CD4-positive, alpha-beta T cell treated with Interleukin-6 for 4 hours (primary cell): ENCODE results near the gene BTD.
"Not testable (repeated sequence)": the region's sequence is repeated elsewhere in the genome, so short reads cannot be mapped to it uniquely, and the experiment has no call there.

ENCODE experiments used
- DNase-seq: peaks from one replicate; pipeline ENCODE4 v3.0.0-alpha.2; 2020; ENCODE audit warnings: mixed read lengths

The BTD gene

DNA sequence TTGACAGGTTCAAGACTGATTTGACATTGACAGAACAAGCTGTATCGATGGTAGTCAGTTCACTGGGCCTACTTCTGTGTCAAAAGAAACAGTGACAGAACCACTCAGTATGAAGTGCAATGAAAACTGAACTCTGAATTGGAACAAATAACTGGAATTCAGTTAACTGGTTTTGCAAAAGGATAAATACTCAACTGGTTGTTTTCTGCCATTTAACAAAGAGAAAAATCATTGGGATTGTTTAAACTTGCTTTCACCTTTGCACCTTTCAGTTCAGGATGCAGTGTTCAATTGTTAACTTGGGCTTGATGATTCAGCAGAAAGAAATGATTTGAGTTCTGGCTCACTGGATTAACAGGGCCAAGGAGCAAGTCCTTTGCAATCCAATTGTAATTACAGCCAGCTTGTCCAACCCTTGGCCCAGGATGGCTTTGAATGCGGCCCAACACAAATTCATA is 4.9 kb downstream of the BTD start:
- no peak for DNase-seq

DNA sequence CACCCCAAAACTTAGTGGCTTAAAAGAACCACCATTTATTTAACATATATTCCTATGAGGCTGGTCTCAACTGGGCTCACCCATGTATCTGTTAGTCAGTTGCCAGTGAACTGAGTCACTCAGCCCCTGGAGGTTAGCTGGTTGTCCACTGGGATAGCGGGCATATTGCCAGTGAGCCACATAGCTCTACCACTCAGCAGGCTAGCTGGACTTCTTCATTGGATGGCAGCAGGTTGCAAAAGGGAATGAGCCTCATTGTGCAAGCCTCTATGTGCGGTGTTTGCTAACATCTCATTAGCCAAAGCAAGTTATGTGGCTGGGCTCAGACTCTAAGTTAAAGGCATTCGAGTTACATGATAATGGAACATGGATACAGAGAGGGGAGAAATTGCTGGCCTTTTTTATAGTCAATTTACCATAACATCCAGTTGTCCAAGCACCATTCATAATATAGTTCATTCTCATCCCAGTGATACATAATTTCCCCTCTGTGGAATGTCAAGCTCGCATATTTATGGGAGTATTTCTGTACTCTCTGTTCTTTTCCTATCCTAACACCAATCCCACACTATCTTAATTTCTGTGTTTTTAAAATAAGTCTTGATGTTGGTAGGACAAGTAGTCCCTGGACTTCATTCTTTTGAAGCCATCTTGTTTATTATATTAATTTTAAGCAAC is 8.7 kb downstream of the BTD start:
- no peak for DNase-seq

DNA sequence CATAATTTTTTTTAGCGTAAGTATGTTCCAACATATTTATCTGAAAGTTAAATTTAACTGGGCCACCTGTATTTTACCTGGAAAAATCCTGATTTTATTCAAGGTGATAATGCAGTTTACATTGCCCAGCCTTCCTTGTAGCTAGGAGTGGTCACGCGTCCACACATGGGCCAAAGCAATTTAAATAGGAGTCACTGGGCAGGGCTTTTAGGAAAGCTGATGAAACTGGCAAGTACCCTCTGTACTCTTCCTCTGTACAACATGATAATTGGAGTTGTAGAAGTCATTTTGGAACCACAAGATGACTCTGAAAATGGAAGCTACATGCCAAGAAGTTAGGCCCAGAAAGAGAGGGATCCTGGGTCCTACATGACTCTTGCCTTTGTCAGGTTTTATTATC is 9.5 kb downstream of the BTD start:
- DNase-seq, result no peak

DNA sequence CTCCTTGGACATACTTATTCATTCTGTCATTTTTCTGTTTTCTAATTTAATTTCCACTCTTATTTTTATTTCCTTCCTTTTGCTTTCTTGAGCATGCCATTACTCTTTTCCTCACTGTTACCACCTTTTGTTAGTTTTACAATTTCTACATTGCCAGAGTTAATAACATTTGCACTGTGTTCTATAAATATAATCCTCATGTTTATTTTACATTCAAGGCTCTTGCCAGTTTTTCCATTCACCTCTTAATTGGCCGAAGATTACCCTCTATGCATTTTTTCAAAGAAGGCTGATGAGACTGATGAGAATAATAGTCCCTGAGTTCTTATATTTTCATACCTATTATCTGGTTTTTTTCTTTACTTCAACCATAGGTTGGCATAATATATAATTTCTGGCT is 10.5 kb downstream of the BTD start:
- no peak for DNase-seq

DNA sequence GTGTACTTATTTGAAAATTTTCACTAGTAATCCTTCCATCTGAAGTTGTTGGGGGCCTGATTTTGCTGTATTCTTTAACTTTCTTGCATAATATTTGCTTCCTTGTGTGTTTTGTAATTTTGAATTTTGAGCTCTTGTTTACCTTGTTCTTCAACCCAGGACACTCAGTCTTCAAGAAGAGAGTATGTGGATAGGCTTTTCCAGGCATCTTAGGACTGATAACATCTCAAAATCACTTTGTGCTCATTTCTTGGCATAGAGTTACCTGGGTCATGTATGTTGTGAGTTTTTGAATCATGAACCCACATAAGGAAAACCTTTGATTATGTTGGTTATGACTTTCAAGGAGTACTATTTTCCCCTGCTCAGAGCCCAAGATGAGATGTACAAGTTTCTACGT is 13.4 kb downstream of the BTD start:
- DNase-seq, result no peak

DNA sequence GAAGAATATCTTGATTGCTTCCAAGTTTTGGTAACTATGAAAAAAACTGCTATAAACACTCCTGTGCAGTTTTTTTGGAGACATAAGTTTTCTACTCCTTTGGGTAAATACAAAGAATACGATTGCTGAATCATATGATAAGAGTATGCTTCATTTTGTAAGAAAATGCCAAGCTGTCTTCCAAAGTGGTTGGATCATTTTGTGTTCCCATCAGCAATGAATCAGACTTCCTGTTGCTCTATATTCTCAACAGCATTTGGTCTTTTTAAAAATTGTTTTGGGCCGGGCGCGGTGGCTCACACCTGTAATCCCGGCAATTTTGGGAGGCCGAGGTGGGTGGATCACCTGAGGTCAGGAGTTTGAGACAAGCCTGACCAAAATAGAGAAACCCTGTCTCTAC is 14.5 kb downstream of the BTD start:
- DNase-seq, result no peak

DNA sequence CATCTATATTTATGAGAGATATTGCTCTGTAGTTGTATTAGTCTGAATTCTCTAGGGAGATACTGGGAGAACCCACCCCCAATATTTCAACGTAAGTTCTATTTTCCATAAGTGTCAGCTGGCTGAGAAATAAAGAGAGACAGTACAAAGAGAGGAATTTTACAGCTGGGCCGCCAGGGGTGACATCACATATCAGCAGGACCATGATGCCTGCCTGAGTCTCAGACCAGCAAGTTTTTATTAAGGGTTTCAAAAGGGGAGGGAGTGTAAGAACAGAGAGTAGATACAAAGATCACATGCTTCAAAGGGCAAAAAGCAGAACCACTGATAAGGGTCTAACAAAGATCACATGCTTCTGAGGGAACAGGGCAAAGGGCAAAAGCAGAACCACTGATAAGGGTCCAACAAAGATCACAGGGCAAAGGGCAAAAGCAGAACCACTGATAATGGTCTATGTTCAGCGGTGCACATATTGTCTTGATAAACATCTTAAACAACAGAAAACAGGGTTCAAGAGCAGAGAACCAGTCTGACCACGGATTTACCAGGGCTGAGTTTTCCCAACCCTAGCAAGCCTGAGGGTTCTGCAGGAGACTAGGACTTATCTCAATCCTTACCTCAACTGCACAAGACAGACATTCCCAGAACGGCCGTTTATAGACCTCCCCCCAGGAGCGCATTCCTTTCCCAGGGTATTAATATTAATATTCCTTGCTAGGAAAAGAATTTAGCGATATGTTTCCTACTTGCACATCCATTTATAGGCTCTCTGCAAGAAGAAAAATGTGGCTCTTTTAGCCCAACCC is 18.3 kb downstream of the BTD start:
- DNase-seq, result not testable (repeated sequence)

DNA sequence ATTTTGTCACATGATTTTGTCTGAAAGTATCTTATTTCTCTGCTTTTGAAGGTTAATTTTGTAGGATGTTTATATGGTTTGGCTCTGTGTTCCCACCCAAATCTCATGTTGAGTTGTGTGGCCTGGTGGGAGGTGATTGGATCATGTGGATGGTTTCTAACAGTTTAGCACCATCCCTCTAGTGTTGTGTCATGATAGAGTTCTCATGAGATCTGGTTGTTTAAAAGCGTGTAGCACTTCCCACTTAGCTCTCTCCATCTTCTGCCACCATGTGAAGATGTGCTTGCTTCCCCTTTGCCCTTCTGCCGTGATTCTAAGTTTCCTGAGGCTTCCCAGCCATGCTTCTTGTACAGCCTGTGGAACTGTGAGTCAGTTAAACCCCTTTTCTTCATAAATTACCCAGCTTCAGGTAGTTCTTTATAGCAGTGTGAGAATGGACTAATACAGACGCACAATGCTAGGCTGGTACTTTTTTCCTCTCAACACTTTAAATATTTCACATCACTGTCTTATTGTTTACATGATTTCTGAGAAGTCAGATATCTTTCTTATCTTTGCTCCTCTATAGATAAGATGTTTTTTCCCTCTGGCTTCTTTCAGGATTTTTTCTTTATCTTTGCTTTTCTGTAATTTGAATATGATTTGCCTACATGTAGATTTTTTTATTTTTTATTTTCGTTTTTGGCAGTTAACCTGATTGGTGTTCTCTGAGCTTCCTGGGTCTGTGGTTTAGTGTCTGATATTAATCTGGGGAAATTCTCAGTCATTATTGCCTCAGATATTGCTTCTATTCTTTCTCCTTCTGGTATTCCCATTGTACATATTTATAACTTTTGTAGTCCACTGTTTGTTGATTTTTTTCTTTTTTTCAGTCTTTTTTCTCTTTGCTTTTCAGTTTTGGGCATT is 22.2 kb downstream of the BTD start:
- DNase-seq, result no peak

DNA sequence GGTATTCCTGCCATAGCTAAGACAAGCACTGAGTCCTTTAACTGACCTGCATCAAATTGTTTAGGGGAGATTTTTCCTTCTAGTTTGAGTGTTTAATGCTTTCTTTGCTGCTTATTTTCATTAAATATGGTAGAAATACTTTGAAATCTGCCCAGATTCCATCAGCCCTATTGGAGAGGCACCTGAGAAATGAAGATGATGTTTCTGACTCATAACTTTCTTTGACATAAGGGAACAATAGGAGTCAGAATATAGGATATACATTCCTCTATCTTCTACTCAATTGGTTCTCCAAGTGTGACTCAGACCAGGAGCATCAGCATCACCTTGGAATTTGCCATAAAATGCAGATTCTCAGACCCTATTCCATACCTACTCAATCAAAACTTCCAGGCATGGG is 27.4 kb downstream of the BTD start:
- no peak for DNase-seq

DNA sequence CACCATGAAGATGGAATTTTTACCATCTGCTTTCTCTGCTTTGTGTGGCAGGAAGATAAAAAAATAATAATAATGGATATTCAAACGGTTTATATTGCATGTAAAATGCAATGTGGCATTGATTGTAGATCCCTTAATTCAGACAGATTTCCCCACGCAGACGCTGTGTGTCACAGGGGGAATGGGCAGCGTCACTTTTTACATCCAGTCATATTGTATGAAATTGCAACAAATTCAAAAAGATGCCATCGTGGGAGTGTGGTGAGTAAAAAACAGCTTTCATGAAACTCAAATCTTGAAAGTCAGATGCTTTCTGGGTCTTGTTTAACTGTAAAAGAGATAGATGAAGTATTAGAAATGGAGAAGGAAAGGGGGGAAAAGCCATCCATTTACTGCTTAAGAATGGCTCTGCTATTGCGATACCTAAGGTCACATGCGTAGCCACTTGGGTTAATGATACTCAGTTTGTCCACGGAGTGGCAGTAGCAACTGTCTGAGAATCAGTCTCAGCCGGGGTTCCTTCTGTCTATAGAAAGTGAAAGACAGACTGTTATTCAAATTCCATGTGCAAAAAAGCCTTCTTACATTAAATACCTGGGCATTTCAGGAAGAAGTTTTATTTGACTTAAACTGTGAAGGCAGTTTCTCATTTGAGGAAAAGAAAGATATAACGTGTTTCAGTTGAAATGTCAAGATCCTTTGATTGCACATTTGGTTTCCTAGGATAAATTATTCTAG is 28.5 kb downstream of the BTD start:
- DNase-seq, result peak; percentile 74

DNA sequence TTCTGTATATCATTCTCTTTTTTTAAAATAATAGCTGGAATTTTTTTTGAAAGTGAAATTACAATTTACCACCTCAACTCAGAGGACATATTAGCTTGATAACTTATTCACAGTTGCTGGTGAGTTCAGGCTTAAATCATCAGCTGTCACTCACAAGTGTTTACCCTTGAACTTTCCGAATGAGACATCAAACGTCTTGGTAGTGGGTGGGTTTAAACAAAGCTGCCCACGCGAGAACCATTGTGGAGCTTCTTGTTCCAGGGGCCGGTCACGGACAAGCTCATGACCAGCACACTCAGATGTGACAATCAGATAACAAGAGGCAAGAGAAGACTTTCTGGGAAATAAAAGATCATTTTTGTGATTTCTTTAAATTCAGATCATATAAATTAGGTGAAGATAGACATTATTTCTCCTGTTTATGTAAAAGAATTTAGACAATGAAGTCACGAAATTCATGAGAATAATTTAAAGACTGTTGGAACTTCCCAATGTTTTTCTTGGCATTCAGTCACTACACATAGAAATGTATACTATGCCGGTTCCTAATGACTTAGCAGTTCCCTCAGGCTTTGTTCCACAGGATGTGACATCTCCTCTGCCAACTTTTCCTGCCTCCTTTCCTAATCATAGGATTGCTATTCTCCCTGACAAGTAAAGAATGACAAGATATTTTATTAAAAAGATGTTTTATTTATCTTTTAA is 29.3 kb downstream of the BTD start:
- no peak for DNase-seq

DNA sequence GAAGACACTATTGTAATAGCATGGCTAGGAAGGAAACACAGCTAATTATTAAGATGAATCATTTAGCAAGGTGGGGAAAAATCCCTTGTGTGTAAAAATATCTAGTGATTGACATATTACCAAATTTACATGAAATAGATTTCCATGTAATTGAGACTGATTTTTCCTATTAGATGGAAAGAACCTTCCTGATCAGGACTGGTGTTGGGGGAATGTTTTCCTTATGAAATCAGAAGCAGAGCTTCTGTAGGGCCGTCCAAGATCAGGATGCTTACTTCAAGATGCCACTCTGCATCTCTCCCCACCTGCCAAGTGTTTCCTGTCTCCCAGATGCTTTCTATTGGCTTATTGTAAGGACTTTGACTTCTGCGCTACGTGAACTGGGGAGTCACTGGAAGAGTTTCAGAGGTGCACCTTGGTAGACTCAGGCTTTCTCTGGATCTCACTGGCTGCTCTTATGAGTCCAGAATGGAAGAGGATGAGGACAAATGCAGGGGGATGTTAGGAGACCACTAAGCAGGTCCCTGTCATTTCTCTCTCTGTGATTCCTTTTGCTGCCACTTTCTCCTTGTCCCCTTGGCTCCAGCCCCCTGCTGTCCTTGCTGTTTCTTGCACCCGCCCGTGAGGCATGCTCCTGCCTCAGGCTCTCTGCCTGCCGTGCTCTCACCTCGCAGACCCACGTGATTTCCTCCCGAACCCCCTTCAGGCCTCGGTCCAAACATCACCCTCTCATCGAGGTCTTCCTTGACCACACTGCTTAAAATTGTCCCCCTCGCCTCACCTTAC is 30.1 kb downstream of the BTD start:
- no peak for DNase-seq

DNA sequence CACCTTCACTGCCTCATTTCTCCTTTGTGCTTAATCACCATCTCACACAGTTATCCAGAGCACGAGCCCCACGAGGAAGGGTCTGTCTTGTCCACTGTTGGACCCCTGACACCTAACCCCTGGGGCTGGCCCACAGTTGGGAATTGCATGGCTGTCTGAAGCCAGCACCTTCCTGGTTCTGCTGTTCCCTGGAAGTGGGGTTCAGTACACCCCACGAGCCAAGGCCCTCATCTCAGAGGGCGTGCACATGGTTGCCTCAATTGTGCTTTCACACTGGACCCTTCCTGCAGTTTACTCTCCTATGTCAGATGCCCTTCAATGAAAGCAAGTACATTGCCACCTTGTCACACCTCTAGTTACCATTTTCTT is 30.7 kb downstream of the BTD start:
- DNase-seq, result no peak

DNA sequence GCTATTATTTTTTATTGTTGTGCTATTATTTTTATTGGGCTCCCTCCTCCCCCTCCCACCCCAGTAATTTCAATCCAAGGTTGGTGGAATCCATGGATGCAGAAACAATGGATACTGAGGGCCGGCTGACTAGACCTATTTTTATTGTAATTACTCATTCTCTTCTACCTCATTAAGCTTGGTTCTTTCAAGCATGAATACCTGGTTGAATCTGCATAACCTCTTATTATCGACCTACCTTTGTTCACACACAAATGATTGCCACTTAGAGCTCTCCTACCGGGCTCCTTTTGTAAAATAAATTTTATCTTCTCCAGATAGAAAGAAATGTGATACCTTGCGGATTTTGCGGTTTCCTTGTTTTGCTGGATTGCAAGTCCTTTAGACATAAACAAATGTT is 31.6 kb downstream of the BTD start:
- DNase-seq, result no peak

DNA sequence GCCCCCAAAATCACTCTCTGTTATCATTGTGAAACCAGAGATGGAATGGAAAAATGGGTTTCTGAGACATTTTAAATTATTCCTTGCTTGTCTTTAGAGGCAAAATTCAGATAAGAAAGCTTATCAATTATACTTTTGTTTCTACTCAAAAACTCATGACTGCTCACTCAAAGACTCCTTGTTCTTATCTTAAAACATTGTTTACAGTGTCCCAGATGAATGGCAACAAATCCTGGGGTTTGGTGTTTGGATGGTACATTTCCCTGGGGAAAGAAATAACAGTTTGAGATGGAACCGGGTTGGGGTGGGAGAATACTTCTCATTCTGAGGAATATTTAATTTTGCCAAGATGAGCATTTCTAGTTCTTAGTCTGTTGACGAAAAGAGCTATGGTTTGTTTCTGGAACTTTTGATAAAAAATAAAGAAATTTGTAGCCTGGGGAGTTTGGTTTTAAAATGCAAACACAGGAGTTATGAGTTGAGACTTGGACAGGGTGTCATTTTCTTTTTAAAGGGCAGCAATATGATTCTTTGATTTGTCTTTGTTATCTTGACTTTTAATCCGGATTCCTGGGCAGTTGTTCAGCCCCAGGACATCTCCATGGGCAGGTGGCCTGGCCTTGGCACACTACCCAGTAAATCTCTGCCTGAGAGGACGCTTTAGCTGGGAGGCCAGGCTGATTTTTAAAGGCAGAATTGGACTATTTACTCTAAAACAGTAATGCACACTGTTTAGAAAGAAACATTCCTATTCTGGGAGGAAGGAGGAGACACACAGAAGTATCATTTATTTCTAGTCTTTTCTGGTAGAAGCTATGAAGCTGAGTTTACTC is 32.4 kb downstream of the BTD start:
- no peak for DNase-seq

DNA sequence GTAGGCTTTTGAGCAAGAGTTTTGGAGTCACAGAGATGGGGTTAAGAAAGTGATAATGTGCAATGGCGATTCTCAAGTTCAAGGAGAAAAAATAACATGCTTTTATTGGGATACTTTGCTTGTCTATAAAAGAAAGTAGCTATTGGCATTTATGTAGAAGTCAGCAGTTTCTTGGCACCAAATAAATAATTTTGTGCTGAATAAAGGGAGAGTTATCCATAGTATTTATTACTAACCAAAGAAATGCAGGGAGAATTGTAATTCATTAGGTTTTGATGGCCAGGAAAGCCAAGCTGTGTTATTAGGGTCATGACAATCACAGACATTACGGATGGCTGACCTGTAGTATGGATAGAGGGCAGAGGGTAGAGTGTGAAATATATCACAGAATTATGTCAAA is 33.1 kb downstream of the BTD start:
- no peak for DNase-seq

DNA sequence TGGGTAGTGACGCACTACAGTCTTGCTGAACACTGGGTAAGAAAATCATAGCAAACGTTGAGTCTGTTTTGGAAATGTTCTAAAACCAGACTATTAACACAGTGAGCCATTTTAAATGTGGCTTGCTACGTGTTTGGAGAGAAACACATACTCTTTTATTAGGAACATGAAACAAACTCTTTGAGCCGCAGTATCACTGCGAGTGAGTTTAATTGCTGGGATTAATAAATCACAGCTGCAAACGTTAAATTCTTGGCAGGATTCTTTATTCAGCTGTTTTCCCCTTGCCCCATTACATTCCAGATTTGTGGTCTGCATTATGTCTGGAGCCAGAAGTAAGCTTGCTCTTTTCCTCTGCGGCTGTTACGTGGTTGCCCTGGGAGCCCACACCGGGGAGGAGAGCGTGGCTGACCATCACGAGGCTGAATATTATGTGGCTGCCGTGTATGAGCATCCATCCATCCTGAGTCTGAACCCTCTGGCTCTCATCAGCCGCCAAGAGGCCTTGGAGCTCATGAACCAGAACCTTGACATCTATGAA is 33.6 kb downstream of the BTD start:
- DNase-seq, result no peak

DNA sequence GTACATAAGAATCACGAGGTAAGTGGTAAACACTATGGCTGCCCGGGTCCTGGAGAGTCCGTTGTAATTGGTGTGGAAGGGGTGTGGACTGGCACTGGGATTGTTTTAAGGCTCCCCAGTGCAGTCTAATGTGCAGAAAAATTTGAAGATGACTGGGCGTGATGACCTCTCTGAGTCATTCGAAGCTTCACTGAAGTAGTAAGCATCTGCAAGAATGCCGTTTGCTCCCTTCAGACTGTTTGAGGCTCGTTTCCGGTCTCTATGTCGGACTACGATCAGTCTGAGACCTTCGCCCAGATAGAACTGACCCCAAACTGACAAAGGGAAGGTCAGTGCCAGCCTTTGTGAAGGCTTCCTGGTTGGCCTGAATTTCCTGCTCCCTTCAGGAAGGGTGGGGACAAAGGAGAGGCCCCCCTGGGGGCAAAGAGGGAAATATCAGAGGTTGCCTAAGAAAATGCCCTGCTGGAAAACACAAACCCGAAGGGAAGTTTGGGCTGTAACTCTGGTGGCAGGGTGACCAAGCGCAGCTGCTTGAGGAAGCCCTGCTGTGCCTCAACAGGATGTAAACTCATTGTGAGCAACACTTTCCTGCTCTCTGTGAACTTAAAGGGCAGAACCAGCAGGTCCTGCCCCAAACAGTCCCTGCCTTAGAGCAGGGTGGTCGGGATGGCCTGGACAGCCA is 34.6 kb downstream of the BTD start:
- peak; percentile 37 for DNase-seq
